Peyer's patch (tissue), 4 donors: ENCODE results near the gene TTYH2. TPM values are rescaled to one million over a fixed set of nuclear protein-coding genes. Genes with fewer than 3 reads are reported as not detected.

ENCODE experiments used
- DNase-seq, 3 donors: peaks; one replicate each; pipeline ENCODE4 v3.0.0-alpha.2; 2017 to 2019
- H3K27ac ChIP-seq, 4 donors: fragments of 200-600 bp; sonication (generic); one replicate each; pipeline ENCODE4 v1.5.1; 2016 to 2019
- H3K27me3 ChIP-seq, 2 donors: fragments of 200-600 bp; sonication (generic); one replicate each; pipeline ENCODE4 v1.5.1; 2019
- H3K36me3 ChIP-seq, 3 donors: fragments of 200-600 bp; sonication (generic); one replicate each; pipeline ENCODE4 v1.5.1; 2016 to 2019
- H3K4me1 ChIP-seq, 4 donors: fragments of 200-600 bp; sonication (generic); one replicate each; pipeline ENCODE4 v1.5.1; 2016 to 2019
- H3K4me3 ChIP-seq, 4 donors: fragments of 200-600 bp; sonication (generic); 1 replicate in 3 of 4; 2 replicates in 1 of 4; pipeline ENCODE4 v1.5.1; 2016 to 2019; ENCODE audit warnings: mild to moderate bottlenecking in 1 of 4
- H3K9me3 ChIP-seq, 4 donors: fragments of 200-600 bp; sonication (generic); one replicate each; pipeline ENCODE4 v1.5.1; 2016 to 2019; ENCODE audit warnings: mild to moderate bottlenecking in 1 of 4
- CTCF ChIP-seq, 6 experiments: fragments of 450-650 bp in 4 of 6; fragments of 200-600 bp in 2 of 6; sonication (generic) in 1 of 6; IDR thresholded peaks; one replicate each; pipeline ENCODE4 v1.5.1; 2017 to 2019; ENCODE audit warnings: antibody characterized with exemption in 6 of 6, mild to moderate bottlenecking in 3 of 6, moderate library complexity in 1 of 6
- POLR2A ChIP-seq, 2 donors: fragments of 450-650 bp; IDR thresholded peaks; one replicate each; pipeline ENCODE4 v1.5.1; 2017; ENCODE audit warnings: antibody characterized with exemption in 2 of 2, mild to moderate bottlenecking in 2 of 2, moderate library complexity in 2 of 2
- total RNA-seq, 4 donors: library from RNA; depleted of rRNA; stranded (reverse); fragments of >200 nt; gene quantifications; one replicate each; pipeline ENCODE4 v1.1.0, GENCODE V29; 2016

TTYH2 gene
- total RNA-seq, 4 donors from 2014 or later: 1.2 to 24.8 (median 3.1) TPM

DNA sequence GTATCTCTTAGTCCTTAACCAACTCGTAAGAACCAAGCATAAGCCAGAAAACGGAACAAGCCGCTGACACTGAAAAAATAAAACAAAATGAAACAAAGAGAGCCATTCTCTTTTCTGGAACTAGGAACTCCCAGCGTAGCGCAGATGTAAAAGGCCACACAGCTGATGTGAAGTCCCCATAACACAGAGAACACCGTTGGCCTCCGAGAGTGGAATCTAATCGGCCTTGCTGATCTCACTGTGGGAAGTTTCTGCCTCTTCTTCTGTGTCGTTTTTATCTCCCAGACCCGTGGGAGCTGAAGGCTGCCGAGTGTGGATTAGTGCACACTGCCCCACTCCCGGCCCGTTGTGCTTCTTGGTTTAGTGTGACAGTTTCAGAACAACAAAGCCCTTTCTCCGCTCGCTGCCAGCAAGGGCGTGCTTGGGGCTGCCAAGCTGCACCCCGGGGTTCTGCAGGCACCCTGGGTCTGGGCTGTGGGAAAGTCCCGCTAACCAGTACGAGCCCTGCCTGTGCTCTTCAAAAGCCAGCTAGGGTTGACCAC is 21.7 kb downstream of the TTYH2 start:
- H3K4me1 ChIP-seq: no peaks in the 10 kb centered on the region
- H3K36me3 ChIP-seq: no peaks in the 10 kb centered on the region
- peak overlapping the region in 3 of 4 donors; percentile 14 to 55 (median 35) for H3K27ac ChIP-seq
- no peak for DNase-seq
- no peaks in the 10 kb centered on the region for H3K27me3 ChIP-seq
- no peak overlapping the region for H3K4me3 ChIP-seq
- H3K9me3 ChIP-seq: no peaks in the 10 kb centered on the region
- TF ChIP-seq CTCF (IDR thresholded peaks at IDR 0.05): no peak
- no peak for TF ChIP-seq POLR2A (IDR thresholded peaks at IDR 0.05)

- DNase-seq: no peak
- Histone ChIP-seq H3K27ac (no peak overlapping the region), H3K9me3 (no peaks in the 10 kb centered on the region), H3K4me1 (no peaks in the 10 kb centered on the region), H3K27me3 (no peaks in the 10 kb centered on the region), H3K4me3 (no peak overlapping the region), H3K36me3 (no peaks in the 10 kb centered on the region)
- TF ChIP-seq POLR2A (IDR thresholded peaks at IDR 0.05): no peak
- no peak for TF ChIP-seq CTCF (IDR thresholded peaks at IDR 0.05)
Observed at GRCh38 chr17:74235911-74236371, 22.6 kb downstream of the TTYH2 start.

DNA sequence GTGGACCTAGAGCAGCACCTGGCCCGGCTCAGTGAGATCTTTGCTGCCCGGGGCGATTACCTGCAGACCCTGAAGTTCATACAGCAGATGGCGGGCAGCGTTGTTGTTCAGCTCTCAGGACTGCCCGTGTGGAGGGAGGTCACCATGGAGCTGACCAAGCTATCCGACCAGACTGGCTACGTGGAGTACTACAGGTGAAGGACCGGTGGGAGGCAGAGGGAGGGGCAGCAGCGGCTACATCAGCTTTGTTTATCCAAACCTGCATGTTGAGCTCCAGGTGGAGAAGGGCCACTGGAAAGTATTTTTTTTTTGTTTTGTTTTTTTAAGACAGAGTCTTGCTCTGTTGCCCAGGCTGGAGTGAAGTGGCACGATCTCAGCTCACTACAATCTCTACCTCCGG is 23.9 kb downstream of the TTYH2 start:
- TF ChIP-seq POLR2A (IDR thresholded peaks at IDR 0.05) (no peak), CTCF (IDR thresholded peaks at IDR 0.05) (no peak)
- Histone ChIP-seq H3K9me3 (no peaks in the 10 kb centered on the region), H3K4me3 (no peak overlapping the region), H3K36me3 (no peaks in the 10 kb centered on the region), H3K4me1 (no peaks in the 10 kb centered on the region), H3K27me3 (no peaks in the 10 kb centered on the region), H3K27ac (no peak overlapping the region)
- DNase-seq: no peak

GRCh38 chr17:74239172-74239571 is 25.8 kb downstream of the TTYH2 start:
- DNase-seq: peak in 1 of 3 donors; percentile 62
- Histone ChIP-seq H3K4me1 (no peaks in the 10 kb centered on the region), H3K36me3 (no peaks in the 10 kb centered on the region), H3K27ac (no peak overlapping the region), H3K27me3 (no peaks in the 10 kb centered on the region), H3K9me3 (no peaks in the 10 kb centered on the region), H3K4me3 (no peak overlapping the region)
- TF ChIP-seq POLR2A (IDR thresholded peaks at IDR 0.05) (no peak), CTCF (IDR thresholded peaks at IDR 0.05) (no peak)

- no peaks in the 10 kb centered on the region for H3K4me1 ChIP-seq
- TF ChIP-seq CTCF (IDR thresholded peaks at IDR 0.05) (no peak), POLR2A (IDR thresholded peaks at IDR 0.05) (no peak)
- H3K4me3 ChIP-seq: no peak overlapping the region
- H3K9me3 ChIP-seq: no peaks in the 10 kb centered on the region
- no peak for DNase-seq
- no peaks in the 10 kb centered on the region for H3K27me3 ChIP-seq
- no peaks in the 10 kb centered on the region for H3K36me3 ChIP-seq
- no peak overlapping the region for H3K27ac ChIP-seq
Observed at GRCh38 chr17:74240618-74241205, 27.3 kb downstream of the TTYH2 start.
